PC-3 (cell line): Measurements from ENCODE around the gene EFCAB11.

ENCODE experiments used
- CTCF ChIP-seq: fragments of 300-600 bp; sonication (generic); conservative IDR thresholded peaks from 2 replicates; pipeline ENCODE4 v1.5.1; 2017; ENCODE audit warnings: antibody characterized with exemption, low read depth, mild to moderate bottlenecking, low read length
- EZH2 ChIP-seq: fragments of 300-600 bp; sonication (generic); IDR thresholded peaks from one replicate; pipeline ENCODE4 v1.6.1; 2017; ENCODE audit warnings: antibody characterized with exemption, mild to moderate bottlenecking, low read length; ENCODE audit not compliant: unreplicated experiment
- EZH2phosphoT487 ChIP-seq: fragments of 300-600 bp; sonication (generic); IDR thresholded peaks from 2 replicates; pipeline ENCODE4 v1.6.1; 2018; ENCODE audit warnings: mild to moderate bottlenecking, antibody characterized with exemption, low read length, borderline replicate concordance

GRCh38 chr14:89922031-89922907, 32.3 kb downstream of the EFCAB11 start:
- TF ChIP-seq CTCF (no peak), EZH2phosphoT487 (no peak), EZH2 (no peak)
